Panc1 (cell line): ENCODE results near the gene WNT5B. TPM values are rescaled to one million over a fixed set of nuclear protein-coding genes. Genes with fewer than 3 reads are reported as not detected.

Experiments
- ATAC-seq: fragments of 200-7000 bp; cut with Tn5 transposase; 2 replicates; pipeline ENCODE4 v1.9.1; 2020; ENCODE audit warnings: mild to moderate bottlenecking, moderate library complexity
- BruUV-seq: library from RNA; stranded (reverse); fragments of 400-500 nt; replicated peaks from 2 replicates; lab custom pipeline; 2021; lab: Mats Ljungman, UMichigan
- CTCF ChIA-PET: fragments of 300-600 bp; sonication (Branson Sonifier 250); formaldehyde crosslinking; loops from one replicate; lab custom pipeline; 2022; ENCODE audit warnings: antibody characterized with exemption; lab: Charles Lee
- POLR2A ChIA-PET: fragments of 300-600 bp; sonication (Branson Sonifier 250); formaldehyde crosslinking; loops from one replicate; lab custom pipeline; 2022; ENCODE audit warnings: antibody characterized with exemption; lab: Charles Lee
- DNase-seq: peaks from one replicate; pipeline ENCODE4 v3.0.0-alpha.2; 2010; ENCODE audit warnings: low read depth, low spot score
- H3K27ac ChIP-seq: 2 replicates; pipeline ENCODE4 v1.5.1; 2011; ENCODE audit warnings: mild to moderate bottlenecking, low read length, inconsistent platforms
- H3K27me3 ChIP-seq: fragments of 200-500 bp; sonication (Bioruptor generic); 2 replicates; pipeline ENCODE4 v1.6.0; 2014; ENCODE audit warnings: low read length, inconsistent platforms; ENCODE audit not compliant: control insufficient read depth, insufficient read depth
- H3K36me3 ChIP-seq: fragments of 200-500 bp; sonication (Bioruptor generic); 2 replicates; pipeline ENCODE4 v1.5.1; 2014; ENCODE audit warnings: inconsistent platforms, mild to moderate bottlenecking, low read length, moderate library complexity; ENCODE audit not compliant: control insufficient read depth, insufficient read depth
- H3K4me1 ChIP-seq: 2 replicates; pipeline ENCODE4 v1.5.1; 2011; ENCODE audit warnings: inconsistent platforms, mild to moderate bottlenecking, low read length, moderate library complexity; ENCODE audit not compliant: control insufficient read depth, insufficient read depth
- H3K4me3 ChIP-seq, 2 experiments: 2 replicates each; pipeline ENCODE4 v1.5.1; 2011 to 2012; ENCODE audit warnings: low read depth in 2 of 2, low read length in 2 of 2, mild to moderate bottlenecking in 2 of 2, inconsistent platforms in 1 of 2, moderate library complexity in 1 of 2
- H3K9me3 ChIP-seq: fragments of 200-500 bp; sonication (Bioruptor generic); 2 replicates; pipeline ENCODE4 v1.5.1; 2014; ENCODE audit warnings: low read depth, mild to moderate bottlenecking, inconsistent platforms, low read length, moderate library complexity; ENCODE audit not compliant: control insufficient read depth, insufficient read depth
- POLR2AphosphoS5 ChIP-seq: IDR thresholded peaks from 2 replicates; pipeline ENCODE4 v1.6.1; 2012; ENCODE audit warnings: mild to moderate bottlenecking, low read depth, low read length, moderate library complexity
- SIN3A ChIP-seq: IDR thresholded peaks from 2 replicates; pipeline ENCODE4 v1.6.1; 2012; ENCODE audit warnings: low read depth, mild to moderate bottlenecking, low read length, moderate library complexity, borderline replicate concordance; ENCODE audit not compliant: insufficient read depth
- TCF7L2 ChIP-seq: IDR thresholded peaks from 2 replicates; pipeline ENCODE4 v1.6.1; 2011; ENCODE audit warnings: mild to moderate bottlenecking, low read depth, low read length, inconsistent platforms
- in situ Hi-C: cut with HindIII; loops from 2 replicates; pipeline ENCODE4 v1.10.0; 2016; ENCODE audit warnings: low sequenced_read_pairs, low pct_unique_long_range_greater_than_20kb
- intact Hi-C: fragments of 100-400 bp; cut with micrococcal nuclease; formaldehyde crosslinking; loops from one replicate; pipeline ENCODE4 v1.10.0; 2022; ENCODE audit not compliant: unreplicated experiment
- total RNA-seq: library from RNA; stranded (reverse); gene quantifications from one replicate; pipeline ENCODE4 v1.2.1, GENCODE V29; 2021; ENCODE audit not compliant: unreplicated experiment
- TF ChIP-seq, protein P1 (sequence below): fragments of 450-650 bp; IDR thresholded peaks from 2 replicates; pipeline ENCODE4 v1.5.1; 2017; ENCODE audit warnings: mild to moderate bottlenecking
- TF ChIP-seq, protein P2 (sequence below), 2 experiments: IDR thresholded peaks; 2 replicates each; pipeline ENCODE4 v1.6.1; 2011 to 2012; ENCODE audit warnings: low read depth in 2 of 2, control low read depth in 1 of 2, low read length in 1 of 2, mild to moderate bottlenecking in 1 of 2, moderate library complexity in 1 of 2; ENCODE audit not compliant: insufficient read depth in 1 of 2

The WNT5B gene
- total RNA-seq, 1 experiment from 2014 or later, result 36.9 TPM

DNA sequence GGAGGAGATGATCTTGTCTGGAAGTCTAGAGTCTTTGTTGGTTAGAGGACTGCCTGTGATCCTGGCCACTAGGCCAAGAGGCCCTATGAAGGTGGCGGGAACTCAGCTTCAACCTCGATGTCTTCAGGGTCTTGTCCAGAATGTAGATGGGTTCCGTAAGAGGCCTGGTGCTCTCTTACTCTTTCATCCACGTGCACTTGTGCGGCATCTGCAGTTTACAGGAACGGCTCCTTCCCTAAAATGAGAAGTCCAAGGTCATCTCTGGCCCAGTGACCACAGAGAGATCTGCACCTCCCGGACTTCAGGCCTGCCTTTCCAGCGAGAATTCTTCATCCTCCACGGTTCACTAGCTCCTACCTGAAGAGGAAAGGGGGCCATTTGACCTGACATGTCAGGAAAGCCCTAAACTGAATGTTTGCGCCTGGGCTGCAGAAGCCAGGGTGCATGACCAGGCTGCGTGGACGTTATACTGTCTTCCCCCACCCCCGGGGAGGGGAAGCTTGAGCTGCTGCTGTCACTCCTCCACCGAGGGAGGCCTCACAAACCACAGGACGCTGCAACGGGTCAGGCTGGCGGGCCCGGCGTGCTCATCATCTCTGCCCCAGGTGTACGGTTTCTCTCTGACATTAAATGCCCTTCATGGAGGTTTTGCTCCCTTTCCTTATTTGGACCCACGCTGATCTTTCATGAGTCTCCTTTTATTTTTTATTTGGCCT lies 17.7 kb downstream of the WNT5B start:
- TSS peak; percentile 81 for BruUV-seq
- Histone ChIP-seq H3K36me3 (no peaks in the 10 kb centered on the region), H3K4me3 (no peak overlapping the region), H3K4me1 (no peaks in the 10 kb centered on the region), H3K27me3 (no peaks in the 10 kb centered on the region), H3K27ac (no peak overlapping the region), H3K9me3 (no peaks in the 10 kb centered on the region)
- POLR2A ChIA-PET, result no interaction called here
- in situ Hi-C loops, result no loop called here
- no peak for ATAC-seq
- CTCF ChIA-PET, result no interaction called here
- intact Hi-C loops, result no loop called here
- TF ChIP-seq POLR2AphosphoS5 (no peak), SIN3A (no peak)
- TF ChIP-seq, protein P1, sequence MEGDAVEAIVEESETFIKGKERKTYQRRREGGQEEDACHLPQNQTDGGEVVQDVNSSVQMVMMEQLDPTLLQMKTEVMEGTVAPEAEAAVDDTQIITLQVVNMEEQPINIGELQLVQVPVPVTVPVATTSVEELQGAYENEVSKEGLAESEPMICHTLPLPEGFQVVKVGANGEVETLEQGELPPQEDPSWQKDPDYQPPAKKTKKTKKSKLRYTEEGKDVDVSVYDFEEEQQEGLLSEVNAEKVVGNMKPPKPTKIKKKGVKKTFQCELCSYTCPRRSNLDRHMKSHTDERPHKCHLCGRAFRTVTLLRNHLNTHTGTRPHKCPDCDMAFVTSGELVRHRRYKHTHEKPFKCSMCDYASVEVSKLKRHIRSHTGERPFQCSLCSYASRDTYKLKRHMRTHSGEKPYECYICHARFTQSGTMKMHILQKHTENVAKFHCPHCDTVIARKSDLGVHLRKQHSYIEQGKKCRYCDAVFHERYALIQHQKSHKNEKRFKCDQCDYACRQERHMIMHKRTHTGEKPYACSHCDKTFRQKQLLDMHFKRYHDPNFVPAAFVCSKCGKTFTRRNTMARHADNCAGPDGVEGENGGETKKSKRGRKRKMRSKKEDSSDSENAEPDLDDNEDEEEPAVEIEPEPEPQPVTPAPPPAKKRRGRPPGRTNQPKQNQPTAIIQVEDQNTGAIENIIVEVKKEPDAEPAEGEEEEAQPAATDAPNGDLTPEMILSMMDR, result no peak
- DNase-seq, result no peak

DNA sequence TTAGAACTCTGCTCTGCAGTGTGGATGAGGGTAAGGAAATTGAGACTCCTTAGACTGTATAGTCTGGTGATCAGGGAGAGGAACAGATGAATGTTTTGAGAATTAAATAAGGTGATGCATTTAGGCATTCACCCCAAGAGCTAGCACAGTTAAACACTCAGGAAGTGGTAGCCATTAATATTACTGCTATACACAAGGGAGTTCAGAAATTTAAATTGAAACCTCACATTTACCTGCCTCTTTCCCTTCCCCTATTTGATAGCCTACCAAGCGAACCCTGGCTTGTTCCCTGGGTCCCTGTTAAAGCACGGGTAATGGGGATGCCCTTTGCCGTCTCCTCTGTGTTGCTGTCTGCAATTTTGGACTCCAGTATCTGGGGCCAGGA lies 18.2 kb downstream of the WNT5B start:
- POLR2A ChIA-PET, result no interaction called here
- intact Hi-C loops (no loop called here), in situ Hi-C loops (no loop called here)
- no peaks in the 10 kb centered on the region for H3K9me3 ChIP-seq
- no peaks in the 10 kb centered on the region for H3K4me1 ChIP-seq
- no TSS peak for BruUV-seq
- no peaks in the 10 kb centered on the region for H3K27me3 ChIP-seq
- TF ChIP-seq, protein P1, result no peak
- TF ChIP-seq, protein P2, sequence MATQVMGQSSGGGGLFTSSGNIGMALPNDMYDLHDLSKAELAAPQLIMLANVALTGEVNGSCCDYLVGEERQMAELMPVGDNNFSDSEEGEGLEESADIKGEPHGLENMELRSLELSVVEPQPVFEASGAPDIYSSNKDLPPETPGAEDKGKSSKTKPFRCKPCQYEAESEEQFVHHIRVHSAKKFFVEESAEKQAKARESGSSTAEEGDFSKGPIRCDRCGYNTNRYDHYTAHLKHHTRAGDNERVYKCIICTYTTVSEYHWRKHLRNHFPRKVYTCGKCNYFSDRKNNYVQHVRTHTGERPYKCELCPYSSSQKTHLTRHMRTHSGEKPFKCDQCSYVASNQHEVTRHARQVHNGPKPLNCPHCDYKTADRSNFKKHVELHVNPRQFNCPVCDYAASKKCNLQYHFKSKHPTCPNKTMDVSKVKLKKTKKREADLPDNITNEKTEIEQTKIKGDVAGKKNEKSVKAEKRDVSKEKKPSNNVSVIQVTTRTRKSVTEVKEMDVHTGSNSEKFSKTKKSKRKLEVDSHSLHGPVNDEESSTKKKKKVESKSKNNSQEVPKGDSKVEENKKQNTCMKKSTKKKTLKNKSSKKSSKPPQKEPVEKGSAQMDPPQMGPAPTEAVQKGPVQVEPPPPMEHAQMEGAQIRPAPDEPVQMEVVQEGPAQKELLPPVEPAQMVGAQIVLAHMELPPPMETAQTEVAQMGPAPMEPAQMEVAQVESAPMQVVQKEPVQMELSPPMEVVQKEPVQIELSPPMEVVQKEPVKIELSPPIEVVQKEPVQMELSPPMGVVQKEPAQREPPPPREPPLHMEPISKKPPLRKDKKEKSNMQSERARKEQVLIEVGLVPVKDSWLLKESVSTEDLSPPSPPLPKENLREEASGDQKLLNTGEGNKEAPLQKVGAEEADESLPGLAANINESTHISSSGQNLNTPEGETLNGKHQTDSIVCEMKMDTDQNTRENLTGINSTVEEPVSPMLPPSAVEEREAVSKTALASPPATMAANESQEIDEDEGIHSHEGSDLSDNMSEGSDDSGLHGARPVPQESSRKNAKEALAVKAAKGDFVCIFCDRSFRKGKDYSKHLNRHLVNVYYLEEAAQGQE (IDR thresholded peaks at IDR 0.05; ENCODE audit: insufficient read depth in 1 of 2, low read depth in 2 of 2, low read length in 1 of 2), result no peak
- TF ChIP-seq SIN3A, result no peak
- TF ChIP-seq TCF7L2, result no peak
- no peaks in the 10 kb centered on the region for H3K36me3 ChIP-seq
- ATAC-seq (no peak), DNase-seq (no peak)
- H3K4me3 ChIP-seq, result no peak overlapping the region
- no peak overlapping the region for H3K27ac ChIP-seq
- CTCF ChIA-PET, result no interaction called here
